MM.1S (cell line): ENCODE measurements around the gene DHRSX.
"Not testable (repeated sequence)": the region's sequence is repeated elsewhere in the genome, so short reads cannot be mapped to it uniquely, and the experiment has no call there.

ENCODE experiments used
- DNase-seq: peaks from one replicate; pipeline ENCODE4 v3.0.0-alpha.2; 2015
- H2AFZ ChIP-seq: fragments of 300-600 bp; sonication (generic); 2 replicates; pipeline ENCODE4 v1.6.0; 2016; ENCODE audit warnings: antibody characterized with exemption, low read length
- H3F3A ChIP-seq: fragments of 300-600 bp; sonication (generic); 2 replicates; pipeline ENCODE4 v1.6.1; 2016; ENCODE audit warnings: mild to moderate bottlenecking, antibody characterized with exemption, low read length, moderate library complexity, mixed read lengths; ENCODE audit not compliant: insufficient read depth
- H3K27ac ChIP-seq: fragments of 300-600 bp; sonication (generic); 2 replicates; pipeline ENCODE4 v1.5.1; 2016; ENCODE audit warnings: mild to moderate bottlenecking, low read length
- H3K27me3 ChIP-seq: fragments of 300-600 bp; sonication (generic); replicated peaks from 2 replicates; pipeline ENCODE4 v1.6.0; 2016; ENCODE audit warnings: low read length; ENCODE audit not compliant: insufficient read depth
- H3K36me3 ChIP-seq: fragments of 300-600 bp; sonication (generic); replicated peaks from 2 replicates; pipeline ENCODE4 v1.6.1; 2016; ENCODE audit warnings: mild to moderate bottlenecking, low read length, mixed read lengths; ENCODE audit not compliant: insufficient read depth
- H3K4me1 ChIP-seq: fragments of 300-600 bp; sonication (generic); 2 replicates; pipeline ENCODE4 v1.6.1; 2016; ENCODE audit warnings: low read length, mixed read lengths
- H3K4me2 ChIP-seq: fragments of 300-600 bp; sonication (generic); 2 replicates; pipeline ENCODE4 v1.6.0; 2016; ENCODE audit warnings: low read depth, low read length
- H3K4me3 ChIP-seq: fragments of 300-600 bp; sonication (generic); 2 replicates; pipeline ENCODE4 v1.5.1; 2016; ENCODE audit warnings: low read length, mixed read lengths
- H3K79me2 ChIP-seq: fragments of 300-600 bp; sonication (generic); 2 replicates; pipeline ENCODE4 v1.6.1; 2016; ENCODE audit warnings: mixed run types, low read length, mixed read lengths
- H3K9ac ChIP-seq: fragments of 300-600 bp; sonication (generic); 2 replicates; pipeline ENCODE4 v1.6.1; 2016; ENCODE audit warnings: low read length, mixed read lengths
- H3K9me2 ChIP-seq: fragments of 300-600 bp; sonication (generic); replicated peaks from 2 replicates; pipeline ENCODE4 v1.6.1; 2016; ENCODE audit warnings: mild to moderate bottlenecking, low read length, mixed read lengths; ENCODE audit not compliant: insufficient read depth
- H3K9me3 ChIP-seq: fragments of 300-600 bp; sonication (generic); replicated peaks from 2 replicates; pipeline ENCODE4 v1.6.1; 2016; ENCODE audit warnings: mild to moderate bottlenecking, low read length, mixed read lengths; ENCODE audit not compliant: insufficient read depth
- H4K20me1 ChIP-seq: fragments of 300-600 bp; sonication (generic); 2 replicates; pipeline ENCODE4 v1.6.1; 2016; ENCODE audit warnings: mild to moderate bottlenecking, low read length, moderate library complexity, mixed read lengths; ENCODE audit not compliant: insufficient read depth
- CTCF ChIP-seq: fragments of 300-600 bp; sonication (generic); IDR thresholded peaks from 2 replicates; pipeline ENCODE4 v1.5.1; 2016; ENCODE audit warnings: antibody characterized with exemption, low read length, mixed read lengths
- EZH2 ChIP-seq: fragments of 300-600 bp; sonication (generic); optimal IDR thresholded peaks from 2 replicates; pipeline ENCODE3; 2017; ENCODE audit warnings: low read depth, mild to moderate bottlenecking, antibody characterized with exemption, low read length, mixed read lengths
- EZH2phosphoT487 ChIP-seq: fragments of 300-600 bp; sonication (generic); IDR thresholded peaks from 2 replicates; pipeline ENCODE4 v1.6.1; 2018; ENCODE audit warnings: antibody characterized with exemption, low read length

DHRSX gene

GRCh38 chrX:2479420-2479780 lies 21.4 kb downstream of the DHRSX start:
- no peak overlapping the region for H3K27ac ChIP-seq
- H2AFZ ChIP-seq: no peak overlapping the region
- H4K20me1 ChIP-seq: no peaks in the 10 kb centered on the region
- H3K9me2 ChIP-seq: no peaks in the 10 kb centered on the region
- DNase-seq: no peak
- H3K4me2 ChIP-seq: no peak overlapping the region
- H3K9me3 ChIP-seq: no peaks in the 10 kb centered on the region
- H3K27me3 ChIP-seq: no peaks in the 10 kb centered on the region
- no peaks in the 10 kb centered on the region for H3K79me2 ChIP-seq
- H3K9ac ChIP-seq: no peak overlapping the region
- no peaks in the 10 kb centered on the region for H3K4me1 ChIP-seq
- no peak overlapping the region for H3K4me3 ChIP-seq
- no peaks in the 10 kb centered on the region for H3K36me3 ChIP-seq
- H3F3A ChIP-seq: no peaks in the 10 kb centered on the region
- TF ChIP-seq EZH2 (no peak), EZH2phosphoT487 (no peak), CTCF (no peak)

GRCh38 chrX:2478546-2479419 lies 22.0 kb downstream of the DHRSX start:
- H3K36me3 ChIP-seq: no peaks in the 10 kb centered on the region
- no peaks in the 10 kb centered on the region for H3K79me2 ChIP-seq
- H3K27ac ChIP-seq: no peak overlapping the region
- H3K4me3 ChIP-seq: no peak overlapping the region
- H3K9me2 ChIP-seq: no peaks in the 10 kb centered on the region
- no peaks in the 10 kb centered on the region for H3K27me3 ChIP-seq
- no peak for DNase-seq
- no peaks in the 10 kb centered on the region for H3K4me1 ChIP-seq
- H3K4me2 ChIP-seq: no peak overlapping the region
- TF ChIP-seq CTCF: no peak
- no peak for TF ChIP-seq EZH2phosphoT487
- no peak for TF ChIP-seq EZH2
- no peak overlapping the region for H3K9ac ChIP-seq
- no peak overlapping the region for H2AFZ ChIP-seq
- H4K20me1 ChIP-seq: no peaks in the 10 kb centered on the region
- no peaks in the 10 kb centered on the region for H3F3A ChIP-seq
- H3K9me3 ChIP-seq: no peaks in the 10 kb centered on the region

- DNase-seq, H4K20me1 ChIP-seq, H3K27me3 ChIP-seq: not testable (repeated sequence)
Observed at GRCh38 chrX:2477313-2477712, 23.5 kb downstream of the DHRSX start.

GRCh38 chrX:2474963-2475726 lies 25.6 kb downstream of the DHRSX start:
- no peaks in the 10 kb centered on the region for H3K79me2 ChIP-seq
- H3K36me3 ChIP-seq: no peaks in the 10 kb centered on the region
- H3K27me3 ChIP-seq: no peaks in the 10 kb centered on the region
- TF ChIP-seq EZH2: no peak
- no peak for TF ChIP-seq CTCF
- no peak for TF ChIP-seq EZH2phosphoT487
- H3K4me1 ChIP-seq: no peaks in the 10 kb centered on the region
- no peaks in the 10 kb centered on the region for H4K20me1 ChIP-seq
- no peak overlapping the region for H2AFZ ChIP-seq
- no peak overlapping the region for H3K4me3 ChIP-seq
- H3K4me2 ChIP-seq: no peak overlapping the region
- no peaks in the 10 kb centered on the region for H3F3A ChIP-seq
- H3K9ac ChIP-seq: no peak overlapping the region
- H3K27ac ChIP-seq: no peak overlapping the region
- no peaks in the 10 kb centered on the region for H3K9me3 ChIP-seq
- no peaks in the 10 kb centered on the region for H3K9me2 ChIP-seq
- DNase-seq: no peak

More at GRCh38 chrX:2477313-2477712, 23.5 kb downstream of the DHRSX start:
- not testable (repeated sequence) for H3K9me3 ChIP-seq, H3K27ac ChIP-seq, H3K9ac ChIP-seq, H3K4me3 ChIP-seq, H3K36me3 ChIP-seq, H3K9me2 ChIP-seq, H2AFZ ChIP-seq, H3F3A ChIP-seq, H3K79me2 ChIP-seq, H3K4me2 ChIP-seq, H3K4me1 ChIP-seq
